HL-60 (cell line): ENCODE data around the gene MAN2A2.
A peak's percentile ranks its signal among the peaks of the same experiment; 100 is the strongest.
"Not testable (repeated sequence)": the region's sequence is repeated elsewhere in the genome, so short reads cannot be mapped to it uniquely, and the experiment has no call there.

ENCODE experiments used
- DNase-seq, 2 experiments: peaks; one replicate each; pipeline ENCODE4 v3.0.0-alpha.2; 2010 to 2020; ENCODE audit warnings: low read depth in 1 of 2, low spot score in 1 of 2
- H3K27ac ChIP-seq: fragments of 250-450 bp; sonication (Bioruptor Pico); replicated peaks from 2 replicates; pipeline ENCODE4 v1.5.1; 2020; ENCODE audit warnings: mild to moderate bottlenecking, moderate library complexity
- H3K27me3 ChIP-seq: fragments of 250-450 bp; sonication (Bioruptor Pico); 2 replicates; pipeline ENCODE4 v1.5.1; 2021; ENCODE audit warnings: mild to moderate bottlenecking, moderate library complexity; ENCODE audit not compliant: insufficient read depth, poor library complexity, severe bottlenecking
- H3K4me3 ChIP-seq: replicated peaks from 2 replicates; pipeline ENCODE4 v1.5.1; 2011; ENCODE audit warnings: mild to moderate bottlenecking, control low read depth, low read length; ENCODE audit not compliant: insufficient read depth
- CTCF ChIP-seq: IDR thresholded peaks from one replicate; pipeline ENCODE4 v1.5.1; 2011; ENCODE audit warnings: low read length, control low read depth, inconsistent platforms; ENCODE audit not compliant: insufficient read depth
- GABPA ChIP-seq: IDR thresholded peaks from 2 replicates; pipeline ENCODE4 v1.6.1; 2012; ENCODE audit warnings: low read depth
- POLR2AphosphoS5 ChIP-seq: IDR thresholded peaks from 2 replicates; pipeline ENCODE4 v1.6.1; 2012; ENCODE audit warnings: low read depth
- REST ChIP-seq: IDR thresholded peaks from 2 replicates; pipeline ENCODE4 v1.6.1; 2012; ENCODE audit warnings: low read depth; ENCODE audit not compliant: insufficient replicate concordance
- SPI1 ChIP-seq: IDR thresholded peaks from 2 replicates; pipeline ENCODE4 v1.6.1; 2012; ENCODE audit warnings: low read depth, mild to moderate bottlenecking, borderline replicate concordance

The MAN2A2 gene

GRCh38 chr15:90893175-90894090, 9.7 kb upstream of the MAN2A2 start:
- DNase-seq, result no peak
- Histone ChIP-seq H3K4me3 (no peak overlapping the region), H3K27me3 (no peaks in the 10 kb centered on the region), H3K27ac (no peak overlapping the region)
- TF ChIP-seq SPI1 (no peak), POLR2AphosphoS5 (no peak), REST (no peak), CTCF (no peak), GABPA (no peak)

GRCh38 chr15:90895571-90896117, 7.5 kb upstream of the MAN2A2 start:
- TF ChIP-seq CTCF (peak; percentile 0), REST (no peak), POLR2AphosphoS5 (peak; percentile 27), SPI1 (no peak), GABPA (no peak)
- DNase-seq, result peak in 1 of 2 experiments; percentile 37
- no peaks in the 10 kb centered on the region for H3K27me3 ChIP-seq
- H3K4me3 ChIP-seq, result no peak overlapping the region
- H3K27ac ChIP-seq, result no peak overlapping the region

GRCh38 chr15:90897131-90897655, 5.9 kb upstream of the MAN2A2 start:
- H3K27ac ChIP-seq, result peak overlapping the region; percentile 38
- H3K27me3 ChIP-seq, H3K4me3 ChIP-seq: not testable (repeated sequence)
- peak; percentile 45 to 63 for DNase-seq
- TF ChIP-seq SPI1, result peak; percentile 75; the same call in 1 of the 2 replicates
